Fibroblast of skin of abdomen (primary cell): ENCODE data around the gene CUTA.
A peak's percentile ranks its signal among the peaks of the same experiment; 100 is the strongest.

Source experiments
- DNase-seq: peaks from one replicate; pipeline ENCODE4 v3.0.0-alpha.2; 2013

CUTA gene

GRCh38 chr6:33420491-33421343, 2.8 kb upstream of the CUTA start:
- peak; percentile 38 for DNase-seq

- DNase-seq = peak; percentile 81
Observed at GRCh38 chr6:33419580-33420490, 1.9 kb upstream of the CUTA start, which contains the start of gene SYNGAP1. TSS of gene SYNGAP1 (plus strand) at chr6:33420065. CDS start at chr6:33420265, 200 bp downstream.

- peak; percentile 28 for DNase-seq
Observed at GRCh38 chr6:33418690-33419291, 884 bp upstream of the CUTA start.

GRCh38 chr6:33417128-33417902, 592 bp downstream of the CUTA start:
- peak; percentile 91 for DNase-seq

DNA sequence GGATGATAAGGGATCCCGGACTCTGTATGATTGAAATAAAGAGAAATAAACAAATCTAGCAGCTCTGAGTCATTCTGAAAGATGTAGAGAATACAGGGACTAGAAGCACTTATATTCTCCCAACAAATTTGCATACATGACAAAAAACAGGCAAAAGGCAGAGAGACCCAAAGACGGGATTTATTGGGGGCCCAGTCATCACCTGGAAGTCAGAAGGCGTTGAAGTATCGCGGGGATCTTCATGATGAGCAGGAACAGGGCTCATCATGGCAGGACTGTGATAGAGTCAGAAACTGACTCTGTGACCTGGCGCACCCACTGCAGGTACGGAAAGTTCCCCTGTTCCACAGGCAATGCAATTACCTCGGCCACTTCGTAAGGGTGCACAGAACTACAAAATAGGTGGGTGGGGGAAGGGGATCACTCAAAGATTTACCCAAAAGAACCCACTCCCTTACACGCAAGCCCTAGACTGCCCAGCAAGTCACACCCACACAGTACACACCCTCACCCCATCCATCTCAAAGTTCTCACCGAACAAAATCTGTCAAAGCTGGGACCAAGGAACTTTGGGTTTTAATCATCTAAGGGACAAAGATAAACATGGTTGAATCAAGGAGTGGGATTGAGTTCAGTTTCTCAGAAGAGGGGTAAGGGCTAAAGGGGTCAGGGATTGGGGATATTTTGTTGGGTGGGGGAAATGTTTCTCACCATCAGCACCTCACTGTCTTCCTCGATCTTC, 1.4 kb downstream of the CUTA start:
- no peak for DNase-seq

DNA sequence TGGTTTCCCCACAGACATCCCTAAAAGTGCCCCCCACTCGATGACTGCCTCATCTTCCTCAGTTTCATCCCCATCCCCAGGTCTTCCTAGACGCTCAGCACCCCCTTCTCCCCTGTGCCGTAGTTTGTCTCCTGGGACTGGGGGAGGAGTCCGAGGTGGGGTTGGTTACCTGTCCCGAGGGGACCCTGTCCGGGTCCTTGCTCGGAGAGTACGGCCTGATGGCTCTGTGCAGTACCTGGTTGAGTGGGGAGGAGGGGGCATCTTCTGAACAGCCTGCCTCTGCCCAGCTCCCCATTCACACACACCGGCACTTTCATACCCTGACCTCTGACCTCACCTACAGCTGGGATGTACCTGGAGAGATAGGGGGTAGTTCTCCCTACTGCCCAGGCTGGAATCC, 2.1 kb downstream of the CUTA start:
- DNase-seq = no peak

DNA sequence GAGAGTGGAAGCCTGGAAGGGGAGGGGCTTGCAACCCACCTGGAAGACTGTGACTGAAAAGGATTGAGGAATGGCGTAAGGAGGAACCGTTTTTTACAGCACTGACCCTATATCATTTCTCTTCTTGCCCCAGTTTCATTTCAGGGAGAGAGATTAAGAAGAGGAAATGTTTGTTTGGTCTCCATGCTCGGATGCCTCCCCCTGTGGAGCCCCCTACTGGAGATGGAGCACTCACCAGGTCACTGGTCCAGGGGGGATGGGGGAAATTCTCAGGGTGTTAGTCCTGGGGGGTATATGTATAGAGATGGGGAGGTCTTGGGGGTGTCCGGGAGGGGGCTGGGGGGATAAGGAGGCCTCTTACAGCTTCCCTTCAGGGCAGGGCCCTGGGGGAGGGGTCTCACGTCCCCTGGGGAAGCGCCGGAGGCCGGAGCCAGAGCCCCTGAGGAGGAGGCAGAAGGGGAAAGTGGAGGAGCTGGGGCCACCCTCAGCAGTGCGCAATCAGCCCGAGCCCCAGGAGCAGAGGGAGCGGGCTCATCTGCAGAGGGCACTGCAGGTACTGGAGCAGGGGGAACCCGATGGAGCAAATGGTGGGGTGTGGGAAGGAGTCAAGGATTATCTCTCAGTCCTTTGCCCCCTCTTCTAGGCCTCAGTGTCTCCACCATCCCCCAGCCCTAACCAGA, 3.2 kb downstream of the CUTA start:
- no peak for DNase-seq

GRCh38 chr6:33413241-33414120, 4.4 kb downstream of the CUTA start:
- DNase-seq = no peak

DNA sequence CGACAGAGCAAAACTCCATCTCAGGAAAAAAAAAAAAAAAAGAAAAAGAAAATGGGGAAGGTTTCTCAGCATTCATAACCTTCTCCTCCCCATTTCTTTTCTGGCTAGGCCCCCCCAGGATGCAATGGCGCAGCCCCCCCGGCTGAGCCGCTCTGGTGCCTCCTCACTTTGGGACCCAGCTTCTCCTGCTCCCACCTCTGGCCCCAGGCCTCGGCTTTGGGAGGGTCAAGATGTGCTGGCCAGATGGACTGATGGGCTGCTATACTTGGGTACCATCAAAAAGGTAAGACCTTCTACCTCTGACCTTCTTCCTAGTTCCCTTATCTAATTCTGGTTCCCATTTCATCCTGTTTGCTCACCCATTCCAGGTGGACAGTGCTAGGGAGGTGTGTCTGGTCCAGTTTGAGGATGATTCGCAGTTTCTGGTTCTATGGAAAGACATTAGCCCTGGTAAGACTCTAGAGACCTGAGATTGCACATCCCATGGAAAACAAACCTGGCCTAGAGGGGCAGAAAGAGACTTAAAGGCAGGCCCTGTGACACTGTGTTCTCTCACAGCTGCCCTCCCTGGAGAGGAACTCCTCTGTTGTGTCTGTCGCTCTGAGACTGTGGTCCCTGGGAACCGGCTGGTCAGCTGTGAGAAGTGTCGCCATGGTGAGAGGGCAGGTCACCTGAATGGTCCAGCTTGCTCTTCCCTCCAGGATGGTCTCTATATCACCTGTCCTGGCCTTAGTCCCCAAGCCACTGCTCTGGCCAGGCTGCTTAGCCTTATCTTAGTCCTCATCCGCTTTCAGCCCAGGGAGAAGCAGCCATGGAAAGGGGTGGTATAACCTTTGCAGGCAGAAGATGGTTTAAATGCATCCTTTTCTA, 5.5 kb downstream of the CUTA start:
- no peak for DNase-seq

DNA sequence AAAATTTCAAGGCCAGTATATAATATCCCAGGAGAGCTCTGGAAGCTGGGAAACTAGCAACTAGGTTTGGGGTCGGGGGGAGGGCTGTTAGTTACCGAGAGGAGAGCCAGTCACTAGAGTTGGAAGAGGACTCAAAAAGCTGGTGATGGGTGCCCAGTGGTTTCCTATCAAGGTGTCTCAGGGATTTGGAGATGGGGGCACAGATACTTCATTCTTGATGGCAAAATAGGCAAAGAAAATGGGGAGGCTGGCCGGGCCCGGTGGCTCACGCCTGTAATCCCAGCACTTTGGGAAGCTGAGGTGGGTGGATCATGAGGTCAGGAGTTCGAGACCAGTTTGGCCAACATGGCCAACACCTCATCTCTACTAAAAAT, 6.3 kb downstream of the CUTA start:
- DNase-seq = no peak

DNA sequence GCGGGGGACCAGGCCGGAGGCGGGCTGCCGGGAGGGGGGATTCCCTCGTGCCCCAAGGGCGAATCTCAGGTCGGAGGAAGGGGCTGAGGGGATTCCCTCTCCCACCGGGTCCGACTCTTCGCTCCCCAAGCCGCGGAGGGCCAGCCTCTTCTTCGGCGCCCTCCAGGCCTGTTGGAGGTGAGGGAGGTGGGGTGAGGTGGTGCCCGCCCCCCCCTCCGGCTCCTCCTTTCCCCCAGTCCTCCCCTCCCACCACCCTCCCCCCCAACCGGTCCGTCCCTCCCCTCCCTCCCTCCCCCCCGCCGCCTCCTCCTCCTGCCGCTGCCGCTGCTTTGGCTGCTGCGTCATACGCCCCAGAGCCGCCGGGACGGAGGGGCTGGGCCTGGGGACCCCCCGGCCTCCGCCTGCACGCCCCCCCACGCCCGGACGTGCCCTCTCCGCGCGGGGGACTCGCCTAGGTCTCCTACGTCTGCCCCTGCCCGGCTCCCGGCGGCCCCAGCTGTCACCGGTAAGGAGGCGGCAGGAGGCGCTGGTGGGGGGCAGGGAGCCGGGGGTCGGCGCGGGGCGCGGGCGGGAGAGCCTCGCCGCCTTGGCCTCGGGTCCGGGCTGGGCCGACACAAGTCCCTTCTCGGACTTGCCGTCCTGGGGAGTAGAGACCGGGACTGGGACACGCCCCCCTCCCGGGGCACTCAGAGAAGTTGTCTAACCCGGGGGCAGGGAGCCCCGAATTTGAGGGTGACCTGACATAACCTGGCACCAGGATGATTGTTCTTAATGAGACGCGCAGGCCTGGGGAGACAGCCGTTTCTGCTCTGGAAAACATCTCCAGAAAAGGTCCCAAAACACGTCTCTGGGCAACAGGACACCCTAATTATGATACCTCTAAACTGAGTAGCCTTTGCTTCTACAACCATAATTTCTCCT, 6.9 kb downstream of the CUTA start, which contains the start of gene PHF1:
Gene PHF1 (plus strand): TSS at position 304 of the 921 bp plus-strand sequence. CDS start 1,250 bp downstream, outside the sequence.
- peak; percentile 86 for DNase-seq

DNA sequence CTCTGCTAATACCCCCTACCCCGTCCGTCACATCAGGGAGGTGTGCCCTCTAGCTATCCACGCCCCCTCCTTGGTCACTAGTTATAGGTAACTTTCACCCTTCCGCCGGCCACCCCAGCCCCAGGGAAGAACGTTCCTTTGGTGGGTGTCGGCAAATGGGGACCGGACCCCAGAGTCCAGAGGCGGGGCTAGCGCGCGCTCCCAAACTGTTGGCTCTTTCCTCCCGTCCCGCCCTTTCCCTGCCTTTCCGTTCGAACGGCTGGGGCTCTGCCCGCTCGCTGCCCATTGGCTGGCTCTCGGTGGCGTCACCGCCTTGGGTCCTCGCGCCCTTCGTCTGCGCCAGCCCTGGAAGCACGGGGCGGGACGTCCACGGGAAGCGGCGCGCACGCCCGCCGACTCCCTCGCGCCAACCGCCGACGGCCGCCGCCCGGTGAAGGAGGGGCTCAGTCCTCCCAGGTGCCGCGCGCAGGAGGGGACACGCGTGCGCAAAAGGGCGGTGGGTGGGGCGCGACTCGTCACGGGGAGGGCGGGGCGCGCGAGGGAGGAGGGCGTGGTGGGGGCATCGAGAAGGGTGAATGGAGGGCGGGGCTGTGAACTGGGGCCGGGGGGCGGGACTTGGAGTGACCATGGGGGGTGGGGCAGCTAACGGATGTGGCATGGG, 7.7 kb downstream of the CUTA start:
- peak; percentile 98 for DNase-seq

DNA sequence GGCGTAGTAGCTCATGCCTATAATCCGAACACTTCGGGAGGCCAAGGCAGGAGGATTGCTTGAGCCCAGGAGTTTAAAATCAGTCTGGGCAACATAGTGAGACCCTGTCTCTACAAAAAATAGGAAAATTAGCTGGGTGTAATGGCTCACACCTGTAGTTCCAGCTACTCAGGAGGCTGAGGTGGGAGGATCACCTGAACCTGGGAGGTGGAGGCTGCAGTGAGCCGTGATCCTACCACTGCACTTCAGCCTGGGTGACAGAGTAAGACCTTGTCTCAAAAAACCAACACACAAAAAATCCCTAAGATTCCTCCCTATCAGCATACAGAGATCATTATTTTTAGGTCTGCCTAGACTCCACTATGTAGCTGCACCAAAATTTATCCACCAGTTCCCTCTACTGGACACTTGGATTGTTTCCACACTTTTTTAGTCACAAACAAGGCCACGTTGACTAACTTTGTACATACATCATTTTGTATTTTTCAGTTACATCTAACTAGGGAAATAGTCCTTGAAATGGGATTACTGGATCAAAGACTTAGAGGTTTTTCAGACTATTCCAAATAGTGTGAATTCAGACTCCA, 10.7 kb downstream of the CUTA start:
- no peak for DNase-seq

DNA sequence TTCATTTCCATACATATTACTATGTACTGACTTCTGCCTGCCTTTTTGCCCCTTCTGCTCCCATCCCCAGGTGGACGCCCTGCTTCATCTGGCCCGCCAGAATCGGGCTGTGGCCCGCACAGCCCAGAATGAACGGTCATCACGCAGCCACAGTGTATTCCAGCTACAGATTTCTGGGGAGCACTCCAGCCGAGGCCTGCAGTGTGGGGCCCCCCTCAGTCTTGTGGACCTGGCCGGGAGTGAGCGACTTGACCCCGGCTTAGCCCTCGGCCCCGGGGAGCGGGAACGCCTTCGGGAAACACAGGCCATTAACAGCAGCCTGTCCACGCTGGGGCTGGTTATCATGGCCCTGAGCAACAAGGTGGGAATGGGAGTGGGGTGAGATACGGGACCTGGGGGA, 11.8 kb downstream of the CUTA start:
- no peak for DNase-seq

DNA sequence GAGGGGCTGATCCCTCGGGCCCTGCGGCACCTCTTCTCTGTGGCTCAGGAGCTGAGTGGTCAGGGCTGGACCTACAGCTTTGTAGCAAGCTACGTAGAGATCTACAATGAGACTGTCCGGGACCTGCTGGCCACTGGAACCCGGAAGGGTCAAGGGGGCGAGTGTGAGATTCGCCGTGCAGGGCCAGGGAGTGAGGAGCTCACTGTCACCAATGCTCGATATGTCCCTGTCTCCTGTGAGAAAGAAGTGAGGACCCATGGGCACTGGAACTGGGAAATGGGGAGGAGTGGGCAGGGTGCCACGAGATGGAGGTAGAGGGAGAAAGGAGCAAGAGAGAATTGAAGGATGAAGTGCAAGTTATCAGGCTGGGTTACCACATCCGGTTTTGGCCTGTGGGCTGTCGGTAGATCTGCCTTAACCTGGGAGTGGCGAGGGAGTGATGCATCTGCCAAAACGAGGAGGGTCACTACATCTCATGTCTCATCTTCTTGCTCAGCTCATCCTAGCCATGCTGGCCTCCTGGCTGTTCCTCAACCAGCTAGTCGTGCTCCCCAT, 12.4 kb downstream of the CUTA start:
- no peak for DNase-seq

- no peak for DNase-seq
Observed at GRCh38 chr6:33404884-33405283, 13.0 kb downstream of the CUTA start.
